ENCODE measurements around the gene LTA. TPM values are rescaled to one million over a fixed set of nuclear protein-coding genes. Genes with fewer than 3 reads are reported as not detected.
A peak's percentile ranks its signal among the peaks of the same experiment; 100 is the strongest.

The LTA gene
- polyA plus RNA-seq, 1 donor from 2014 or later: not detected

DNA sequence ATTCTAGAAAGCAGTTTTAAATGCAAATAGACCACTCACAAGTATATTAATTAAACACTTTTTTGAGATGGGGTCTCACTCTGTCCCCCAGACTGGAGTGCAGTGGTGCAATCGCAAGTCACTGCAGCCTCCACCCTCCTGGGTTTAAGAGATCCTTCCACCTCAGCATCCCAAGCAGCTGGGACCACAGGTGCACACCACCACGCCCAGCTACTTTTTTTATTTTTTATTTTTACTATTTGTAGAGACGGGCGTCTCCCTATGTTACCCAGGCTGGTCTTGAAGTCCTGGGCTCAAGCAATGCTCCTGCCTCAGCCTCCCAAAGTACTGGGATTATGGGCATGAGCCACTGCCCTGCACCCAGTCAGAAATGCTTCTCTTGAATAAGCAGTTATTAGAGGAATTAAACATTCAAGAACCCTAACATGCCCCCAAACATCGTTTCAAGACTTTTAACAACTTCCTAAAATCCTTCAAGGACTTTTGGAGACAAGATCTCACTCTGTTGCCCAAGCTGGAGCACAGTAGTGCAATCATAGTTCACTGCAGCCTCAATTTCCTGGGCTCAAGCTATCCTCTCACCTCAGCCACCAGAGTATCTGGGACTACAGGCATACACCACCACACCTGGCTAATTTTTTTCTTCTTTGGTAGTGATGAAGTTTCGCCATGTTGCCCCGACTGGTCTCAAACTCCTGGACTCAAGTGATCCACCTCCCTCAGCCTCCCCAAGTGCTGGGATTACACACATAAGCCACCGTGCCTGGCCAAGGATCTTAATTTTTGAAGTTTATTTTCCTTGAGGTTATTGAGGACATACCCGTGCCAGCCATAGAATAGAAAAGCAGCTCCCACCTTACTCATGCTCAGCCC lies 40.1 kb upstream of the LTA start:
- no peaks in the 10 kb centered on the region for H3K36me3 ChIP-seq (ENCODE audit: insufficient read depth, low read length)
- TF ChIP-seq RAD21 (conservative IDR thresholded peaks at IDR 0.05) (no peak), SMC3 (conservative IDR thresholded peaks at IDR 0.05; ENCODE audit: poor library complexity) (no peak), POLR2AphosphoS5 (IDR thresholded peaks at IDR 0.05) (no peak), EZH2 (IDR thresholded peaks at IDR 0.05; ENCODE audit: borderline replicate concordance, insufficient read depth, low read length, poor library complexity, severe bottlenecking) (no peak), EP300 (conservative IDR thresholded peaks at IDR 0.05; ENCODE audit: poor library complexity, severe bottlenecking) (no peak), TAF1 (IDR thresholded peaks at IDR 0.05; ENCODE audit: low read depth) (no peak), MXI1 (conservative IDR thresholded peaks at IDR 0.05; ENCODE audit: poor library complexity, severe bottlenecking) (no peak)
- TF ChIP-seq, protein P1, sequence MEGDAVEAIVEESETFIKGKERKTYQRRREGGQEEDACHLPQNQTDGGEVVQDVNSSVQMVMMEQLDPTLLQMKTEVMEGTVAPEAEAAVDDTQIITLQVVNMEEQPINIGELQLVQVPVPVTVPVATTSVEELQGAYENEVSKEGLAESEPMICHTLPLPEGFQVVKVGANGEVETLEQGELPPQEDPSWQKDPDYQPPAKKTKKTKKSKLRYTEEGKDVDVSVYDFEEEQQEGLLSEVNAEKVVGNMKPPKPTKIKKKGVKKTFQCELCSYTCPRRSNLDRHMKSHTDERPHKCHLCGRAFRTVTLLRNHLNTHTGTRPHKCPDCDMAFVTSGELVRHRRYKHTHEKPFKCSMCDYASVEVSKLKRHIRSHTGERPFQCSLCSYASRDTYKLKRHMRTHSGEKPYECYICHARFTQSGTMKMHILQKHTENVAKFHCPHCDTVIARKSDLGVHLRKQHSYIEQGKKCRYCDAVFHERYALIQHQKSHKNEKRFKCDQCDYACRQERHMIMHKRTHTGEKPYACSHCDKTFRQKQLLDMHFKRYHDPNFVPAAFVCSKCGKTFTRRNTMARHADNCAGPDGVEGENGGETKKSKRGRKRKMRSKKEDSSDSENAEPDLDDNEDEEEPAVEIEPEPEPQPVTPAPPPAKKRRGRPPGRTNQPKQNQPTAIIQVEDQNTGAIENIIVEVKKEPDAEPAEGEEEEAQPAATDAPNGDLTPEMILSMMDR (IDR thresholded peaks at IDR 0.05; ENCODE audit: poor library complexity, severe bottlenecking): no peak
- TF ChIP-seq, protein P2, sequence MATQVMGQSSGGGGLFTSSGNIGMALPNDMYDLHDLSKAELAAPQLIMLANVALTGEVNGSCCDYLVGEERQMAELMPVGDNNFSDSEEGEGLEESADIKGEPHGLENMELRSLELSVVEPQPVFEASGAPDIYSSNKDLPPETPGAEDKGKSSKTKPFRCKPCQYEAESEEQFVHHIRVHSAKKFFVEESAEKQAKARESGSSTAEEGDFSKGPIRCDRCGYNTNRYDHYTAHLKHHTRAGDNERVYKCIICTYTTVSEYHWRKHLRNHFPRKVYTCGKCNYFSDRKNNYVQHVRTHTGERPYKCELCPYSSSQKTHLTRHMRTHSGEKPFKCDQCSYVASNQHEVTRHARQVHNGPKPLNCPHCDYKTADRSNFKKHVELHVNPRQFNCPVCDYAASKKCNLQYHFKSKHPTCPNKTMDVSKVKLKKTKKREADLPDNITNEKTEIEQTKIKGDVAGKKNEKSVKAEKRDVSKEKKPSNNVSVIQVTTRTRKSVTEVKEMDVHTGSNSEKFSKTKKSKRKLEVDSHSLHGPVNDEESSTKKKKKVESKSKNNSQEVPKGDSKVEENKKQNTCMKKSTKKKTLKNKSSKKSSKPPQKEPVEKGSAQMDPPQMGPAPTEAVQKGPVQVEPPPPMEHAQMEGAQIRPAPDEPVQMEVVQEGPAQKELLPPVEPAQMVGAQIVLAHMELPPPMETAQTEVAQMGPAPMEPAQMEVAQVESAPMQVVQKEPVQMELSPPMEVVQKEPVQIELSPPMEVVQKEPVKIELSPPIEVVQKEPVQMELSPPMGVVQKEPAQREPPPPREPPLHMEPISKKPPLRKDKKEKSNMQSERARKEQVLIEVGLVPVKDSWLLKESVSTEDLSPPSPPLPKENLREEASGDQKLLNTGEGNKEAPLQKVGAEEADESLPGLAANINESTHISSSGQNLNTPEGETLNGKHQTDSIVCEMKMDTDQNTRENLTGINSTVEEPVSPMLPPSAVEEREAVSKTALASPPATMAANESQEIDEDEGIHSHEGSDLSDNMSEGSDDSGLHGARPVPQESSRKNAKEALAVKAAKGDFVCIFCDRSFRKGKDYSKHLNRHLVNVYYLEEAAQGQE (IDR thresholded peaks at IDR 0.05; ENCODE audit: borderline replicate concordance): no peak
- H3K27me3 ChIP-seq (ENCODE audit: insufficient read depth, low read depth, low read length): no peaks in the 10 kb centered on the region
- H3K4me2 ChIP-seq (ENCODE audit: low read length): no peak overlapping the region
- no peaks in the 10 kb centered on the region for H3K9me2 ChIP-seq (ENCODE audit: insufficient read depth, low read length)
- H3K9me3 ChIP-seq (ENCODE audit: low read length): no peaks in the 10 kb centered on the region
- H2AFZ ChIP-seq (ENCODE audit: low read depth, low read length): no peak overlapping the region
- no peak overlapping the region for H3K27ac ChIP-seq (ENCODE audit: low read length)
- H3K4me3 ChIP-seq (ENCODE audit: low read length): no peak overlapping the region
- peaks cover 3% of the 10 kb centered on the region for H3F3A ChIP-seq (ENCODE audit: insufficient read depth, low read length, poor library complexity, severe bottlenecking)
- no peak overlapping the region for H3K9ac ChIP-seq (ENCODE audit: low read length)
- peaks cover 10% of the 10 kb centered on the region for H3K79me2 ChIP-seq (replicated peaks; ENCODE audit: insufficient read depth, low read length)
- peaks cover 24% of the 10 kb centered on the region for H4K20me1 ChIP-seq (ENCODE audit: insufficient read depth)

DNA sequence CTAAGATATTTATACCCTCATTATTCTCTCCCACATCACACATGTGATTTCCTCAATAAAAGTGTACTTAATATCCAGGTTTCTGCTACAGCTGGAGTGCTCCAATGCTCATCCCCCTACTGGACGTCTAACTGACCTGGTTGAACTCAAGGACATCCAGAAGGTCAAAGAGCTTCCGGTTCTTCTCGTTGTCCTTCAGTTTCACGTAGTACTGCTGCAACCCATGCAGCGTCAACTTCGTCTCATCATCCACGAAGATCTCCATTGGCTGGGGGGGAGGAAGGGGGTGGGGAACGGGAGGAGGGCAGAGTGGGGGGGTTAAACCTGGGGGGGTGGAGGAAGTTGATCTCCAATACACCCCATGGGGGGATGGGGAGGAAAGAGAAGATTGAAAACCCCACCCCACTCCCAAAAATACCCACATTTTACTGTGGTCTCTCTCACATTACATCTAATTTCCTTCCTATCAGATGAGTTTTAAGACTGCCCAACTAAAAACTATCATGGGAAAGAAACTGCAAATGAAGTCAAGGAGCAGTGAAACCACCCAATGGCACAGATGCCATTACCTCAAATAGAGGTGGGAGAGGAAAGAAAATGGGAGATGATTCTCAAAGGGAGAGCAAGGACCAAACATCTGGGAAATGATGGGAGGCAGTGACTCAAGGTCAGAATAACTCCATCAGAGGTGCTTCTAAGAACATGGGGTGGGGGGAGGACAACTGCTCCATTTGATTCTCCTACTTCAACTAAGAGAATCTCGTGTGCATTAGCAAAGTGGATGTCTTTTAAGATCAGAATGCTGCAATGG lies 39.2 kb upstream of the LTA start:
- no peak overlapping the region for H3K9ac ChIP-seq (ENCODE audit: low read length)
- TF ChIP-seq, protein P1 (IDR thresholded peaks at IDR 0.05; ENCODE audit: poor library complexity, severe bottlenecking): no peak
- no peak for TF ChIP-seq TAF1 (IDR thresholded peaks at IDR 0.05; ENCODE audit: low read depth)
- TF ChIP-seq, protein P2 (IDR thresholded peaks at IDR 0.05; ENCODE audit: borderline replicate concordance): no peak
- no peak for TF ChIP-seq RAD21 (conservative IDR thresholded peaks at IDR 0.05)
- peak; percentile 5 for TF ChIP-seq POLR2AphosphoS5 (IDR thresholded peaks at IDR 0.05)
- TF ChIP-seq EP300 (conservative IDR thresholded peaks at IDR 0.05; ENCODE audit: poor library complexity, severe bottlenecking): no peak
- H3K4me2 ChIP-seq (ENCODE audit: low read length): no peak overlapping the region
- H4K20me1 ChIP-seq (ENCODE audit: insufficient read depth): peaks cover 24% of the 10 kb centered on the region
- no peak overlapping the region for H3K27ac ChIP-seq (ENCODE audit: low read length)
- H3F3A ChIP-seq (ENCODE audit: insufficient read depth, low read length, poor library complexity, severe bottlenecking): peaks cover 3% of the 10 kb centered on the region
- no peak overlapping the region for H2AFZ ChIP-seq (ENCODE audit: low read depth, low read length)
- no peak overlapping the region for H3K4me3 ChIP-seq (ENCODE audit: low read length)
- H3K79me2 ChIP-seq (replicated peaks; ENCODE audit: insufficient read depth, low read length): peaks cover 19% of the 10 kb centered on the region
- H3K9me2 ChIP-seq (ENCODE audit: insufficient read depth, low read length): no peaks in the 10 kb centered on the region
- H3K27me3 ChIP-seq (ENCODE audit: insufficient read depth, low read depth, low read length): no peaks in the 10 kb centered on the region
- H3K36me3 ChIP-seq (ENCODE audit: insufficient read depth, low read length): no peaks in the 10 kb centered on the region
- H3K9me3 ChIP-seq (ENCODE audit: low read length): no peaks in the 10 kb centered on the region

Data from neural cell (in vitro differentiated cells).